HG03139 (cell line): ENCODE results near the gene TTLL5.
"Not testable (repeated sequence)": the region's sequence is repeated elsewhere in the genome, so short reads cannot be mapped to it uniquely, and the experiment has no call there.

Source experiments
- ATAC-seq: cut with Tn5 transposase; IDR thresholded peaks from one replicate; pipeline ENCODE4 v1.9.1; 2021; ENCODE audit not compliant: unreplicated experiment

Gene TTLL5

GRCh38 chr14:75649773-75650172, 11.3 kb upstream of the TTLL5 start:
- no peak for ATAC-seq

GRCh38 chr14:75650253-75651058, 10.6 kb upstream of the TTLL5 start:
- ATAC-seq, result no peak

- ATAC-seq, result no peak
Observed at GRCh38 chr14:75653563-75653962, 7.5 kb upstream of the TTLL5 start.

- ATAC-seq, result no peak
Observed at GRCh38 chr14:75654127-75654732, 6.8 kb upstream of the TTLL5 start.

GRCh38 chr14:75655235-75655634, 5.8 kb upstream of the TTLL5 start:
- ATAC-seq, result no peak

GRCh38 chr14:75657331-75657730, 3.7 kb upstream of the TTLL5 start:
- ATAC-seq, result no peak

- ATAC-seq, result no peak
Observed at GRCh38 chr14:75658957-75659356, 2.1 kb upstream of the TTLL5 start.

GRCh38 chr14:75660238-75660629, 812 bp upstream of the TTLL5 start:
- no peak for ATAC-seq

- ATAC-seq, result no peak
Observed at GRCh38 chr14:75661499-75661814, 411 bp downstream of the TTLL5 start.

GRCh38 chr14:75662966-75663365, 1.9 kb downstream of the TTLL5 start:
- ATAC-seq, result no peak

GRCh38 chr14:75667099-75667765, 6.2 kb downstream of the TTLL5 start:
- ATAC-seq, result no peak

GRCh38 chr14:75672605-75673192, 11.7 kb downstream of the TTLL5 start:
- ATAC-seq, result no peak

GRCh38 chr14:75673345-75674035, 12.4 kb downstream of the TTLL5 start:
- no peak for ATAC-seq

GRCh38 chr14:75675265-75675960, 14.4 kb downstream of the TTLL5 start:
- no peak for ATAC-seq

- ATAC-seq, result no peak
Observed at GRCh38 chr14:75685910-75686309, 24.9 kb downstream of the TTLL5 start.

- no peak for ATAC-seq
Observed at GRCh38 chr14:75689012-75689411, 28.0 kb downstream of the TTLL5 start.

- no peak for ATAC-seq
Observed at GRCh38 chr14:75690010-75690409, 29.0 kb downstream of the TTLL5 start.

- ATAC-seq, result not testable (repeated sequence)
Observed at GRCh38 chr14:75695025-75695424, 34.0 kb downstream of the TTLL5 start.

GRCh38 chr14:75697386-75697785, 36.3 kb downstream of the TTLL5 start:
- ATAC-seq, result no peak

GRCh38 chr14:75697918-75698317, 36.9 kb downstream of the TTLL5 start:
- no peak for ATAC-seq

- ATAC-seq, result no peak
Observed at GRCh38 chr14:75699331-75699730, 38.3 kb downstream of the TTLL5 start.
